Measurements from ENCODE around the gene SPNS2.

DNA sequence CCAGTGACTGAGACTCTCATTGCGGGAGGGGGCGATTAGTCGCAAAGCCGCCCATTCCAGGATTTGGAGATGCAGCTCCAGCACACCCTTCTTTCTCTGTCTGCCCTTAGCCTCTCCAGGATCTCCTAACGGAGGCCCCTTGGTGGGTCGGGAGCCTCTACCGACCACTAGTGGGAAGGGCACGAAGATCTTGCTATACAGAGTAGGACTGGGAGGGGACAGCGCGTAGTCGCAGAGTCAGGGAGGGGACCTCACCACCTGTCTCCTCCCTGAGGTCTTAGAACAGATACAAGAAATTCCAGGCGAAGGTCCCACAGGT lies 85.1 kb downstream of the SPNS2 start:
- TF ChIP-seq, protein P1, sequence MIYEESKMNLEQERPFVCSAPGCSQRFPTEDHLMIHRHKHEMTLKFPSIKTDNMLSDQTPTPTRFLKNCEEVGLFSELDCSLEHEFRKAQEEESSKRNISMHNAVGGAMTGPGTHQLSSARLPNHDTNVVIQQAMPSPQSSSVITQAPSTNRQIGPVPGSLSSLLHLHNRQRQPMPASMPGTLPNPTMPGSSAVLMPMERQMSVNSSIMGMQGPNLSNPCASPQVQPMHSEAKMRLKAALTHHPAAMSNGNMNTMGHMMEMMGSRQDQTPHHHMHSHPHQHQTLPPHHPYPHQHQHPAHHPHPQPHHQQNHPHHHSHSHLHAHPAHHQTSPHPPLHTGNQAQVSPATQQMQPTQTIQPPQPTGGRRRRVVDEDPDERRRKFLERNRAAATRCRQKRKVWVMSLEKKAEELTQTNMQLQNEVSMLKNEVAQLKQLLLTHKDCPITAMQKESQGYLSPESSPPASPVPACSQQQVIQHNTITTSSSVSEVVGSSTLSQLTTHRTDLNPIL (CRISPR knock-in tag; IDR thresholded peaks at IDR 0.05; ENCODE audit: low read depth) = no peak
- no peak for TF ChIP-seq ZNF70 (CRISPR knock-in tag; IDR thresholded peaks at IDR 0.05)
- no peak for TF ChIP-seq CSDC2 (CRISPR knock-in tag; IDR thresholded peaks at IDR 0.05)
- no peak for TF ChIP-seq ARNTL (CRISPR knock-in tag; IDR thresholded peaks at IDR 0.05; ENCODE audit: borderline replicate concordance, low read depth)
- TF ChIP-seq, protein P2, sequence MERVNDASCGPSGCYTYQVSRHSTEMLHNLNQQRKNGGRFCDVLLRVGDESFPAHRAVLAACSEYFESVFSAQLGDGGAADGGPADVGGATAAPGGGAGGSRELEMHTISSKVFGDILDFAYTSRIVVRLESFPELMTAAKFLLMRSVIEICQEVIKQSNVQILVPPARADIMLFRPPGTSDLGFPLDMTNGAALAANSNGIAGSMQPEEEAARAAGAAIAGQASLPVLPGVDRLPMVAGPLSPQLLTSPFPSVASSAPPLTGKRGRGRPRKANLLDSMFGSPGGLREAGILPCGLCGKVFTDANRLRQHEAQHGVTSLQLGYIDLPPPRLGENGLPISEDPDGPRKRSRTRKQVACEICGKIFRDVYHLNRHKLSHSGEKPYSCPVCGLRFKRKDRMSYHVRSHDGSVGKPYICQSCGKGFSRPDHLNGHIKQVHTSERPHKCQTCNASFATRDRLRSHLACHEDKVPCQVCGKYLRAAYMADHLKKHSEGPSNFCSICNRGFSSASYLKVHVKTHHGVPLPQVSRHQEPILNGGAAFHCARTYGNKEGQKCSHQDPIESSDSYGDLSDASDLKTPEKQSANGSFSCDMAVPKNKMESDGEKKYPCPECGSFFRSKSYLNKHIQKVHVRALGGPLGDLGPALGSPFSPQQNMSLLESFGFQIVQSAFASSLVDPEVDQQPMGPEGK (CRISPR knock-in tag; IDR thresholded peaks at IDR 0.05; ENCODE audit: borderline replicate concordance) = no peak
- TF ChIP-seq ZFP30 (CRISPR knock-in tag; IDR thresholded peaks at IDR 0.05) = no peak
- TF ChIP-seq, protein P3, sequence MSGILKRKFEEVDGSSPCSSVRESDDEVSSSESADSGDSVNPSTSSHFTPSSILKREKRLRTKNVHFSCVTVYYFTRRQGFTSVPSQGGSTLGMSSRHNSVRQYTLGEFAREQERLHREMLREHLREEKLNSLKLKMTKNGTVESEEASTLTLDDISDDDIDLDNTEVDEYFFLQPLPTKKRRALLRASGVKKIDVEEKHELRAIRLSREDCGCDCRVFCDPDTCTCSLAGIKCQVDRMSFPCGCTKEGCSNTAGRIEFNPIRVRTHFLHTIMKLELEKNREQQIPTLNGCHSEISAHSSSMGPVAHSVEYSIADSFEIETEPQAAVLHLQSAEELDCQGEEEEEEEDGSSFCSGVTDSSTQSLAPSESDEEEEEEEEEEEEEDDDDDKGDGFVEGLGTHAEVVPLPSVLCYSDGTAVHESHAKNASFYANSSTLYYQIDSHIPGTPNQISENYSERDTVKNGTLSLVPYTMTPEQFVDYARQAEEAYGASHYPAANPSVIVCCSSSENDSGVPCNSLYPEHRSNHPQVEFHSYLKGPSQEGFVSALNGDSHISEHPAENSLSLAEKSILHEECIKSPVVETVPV (CRISPR knock-in tag; IDR thresholded peaks at IDR 0.05) = no peak
